ENCODE measurements around the gene TIFAB.

GRCh38 chr5:135442431-135443160 lies 9.6 kb downstream of the TIFAB start:
- TF ChIP-seq CTCF (IDR thresholded peaks at IDR 0.05 in 2 of 3, conservative IDR thresholded peaks at IDR 0.05 in 1 of 3; ENCODE audit: borderline replicate concordance in 1 of 3, insufficient read depth in 1 of 3, low read depth in 2 of 3, low read length in 2 of 3), result no peak
- no peak for TF ChIP-seq EZH2 (IDR thresholded peaks at IDR 0.05)
- TF ChIP-seq REST (IDR thresholded peaks at IDR 0.05; ENCODE audit: low read depth), result no peak
- TF ChIP-seq EZH2phosphoT487 (IDR thresholded peaks at IDR 0.05; ENCODE audit: borderline replicate concordance), result no peak
- TF ChIP-seq POLR2A (IDR thresholded peaks at IDR 0.05; ENCODE audit: borderline replicate concordance, extremely low read depth, insufficient read depth, insufficient read length), result no peak
- TF ChIP-seq RAD21 (IDR thresholded peaks at IDR 0.05; ENCODE audit: low read depth), result no peak

Measured in HCT116 (cell line).